GM18520 (cell line): ENCODE data around the gene FGB.

Experiments used
- ATAC-seq: cut with Tn5 transposase; IDR thresholded peaks from one replicate; pipeline ENCODE4 v1.9.1; 2021; ENCODE audit not compliant: unreplicated experiment

FGB gene

GRCh38 chr4:154562697-154563254 lies at the start of gene FGB:
FGB (plus strand) TSS chr4:154563011; CDS start chr4:154563019, 8 bp downstream.
- ATAC-seq, result no peak

DNA sequence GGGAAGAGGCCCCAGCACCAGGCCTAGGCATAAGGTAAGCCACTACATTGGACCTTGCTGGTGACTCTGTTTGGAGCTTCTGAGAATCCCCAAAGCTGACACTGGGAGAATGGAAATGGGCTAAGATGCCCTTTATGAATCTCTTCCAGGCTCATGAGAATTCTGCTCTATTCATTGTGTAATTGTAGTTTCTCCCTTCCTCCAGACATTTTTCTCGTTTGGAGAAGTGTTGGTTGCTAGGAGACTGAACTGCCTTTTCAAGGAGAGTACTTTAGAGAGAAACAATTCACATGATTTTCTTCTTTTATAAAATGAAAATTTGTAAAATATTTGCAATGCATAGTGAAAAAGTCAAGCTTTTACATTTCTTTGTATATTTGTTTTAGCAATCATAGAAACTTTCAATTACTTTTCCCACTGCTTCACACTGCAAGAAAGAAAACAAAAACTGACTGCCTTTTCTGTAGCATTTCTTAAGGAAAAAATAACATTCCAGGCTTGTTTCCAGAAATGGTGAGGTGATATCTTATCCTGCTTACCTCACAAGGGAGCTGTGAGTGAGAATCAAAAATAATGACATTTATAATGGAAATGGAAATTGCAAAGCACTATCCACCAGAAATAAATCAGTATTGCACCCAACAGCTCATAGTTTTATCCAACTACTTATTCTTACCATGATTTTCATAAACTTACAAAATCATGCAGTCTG lies 46.3 kb upstream of the FGB start:
- ATAC-seq, result no peak

DNA sequence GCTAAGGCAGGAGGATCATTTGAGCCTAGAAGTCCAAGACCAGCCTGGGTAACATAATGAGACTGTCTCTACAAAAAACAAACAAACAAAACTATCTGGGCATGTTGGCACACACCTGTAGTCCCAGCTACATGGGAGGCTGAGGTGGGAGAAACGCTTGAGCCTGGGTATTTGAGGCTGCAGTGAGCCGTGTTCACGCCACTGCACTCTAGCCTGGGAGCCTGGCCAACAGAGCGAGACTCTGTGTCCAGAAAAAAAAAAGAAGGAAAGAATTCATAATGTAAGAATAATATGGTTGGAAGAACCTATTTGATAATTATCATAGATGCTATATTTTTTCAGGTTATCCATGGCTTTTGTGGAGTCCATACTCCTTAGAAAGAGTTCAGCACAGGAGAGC lies 45.2 kb upstream of the FGB start:
- no peak for ATAC-seq

DNA sequence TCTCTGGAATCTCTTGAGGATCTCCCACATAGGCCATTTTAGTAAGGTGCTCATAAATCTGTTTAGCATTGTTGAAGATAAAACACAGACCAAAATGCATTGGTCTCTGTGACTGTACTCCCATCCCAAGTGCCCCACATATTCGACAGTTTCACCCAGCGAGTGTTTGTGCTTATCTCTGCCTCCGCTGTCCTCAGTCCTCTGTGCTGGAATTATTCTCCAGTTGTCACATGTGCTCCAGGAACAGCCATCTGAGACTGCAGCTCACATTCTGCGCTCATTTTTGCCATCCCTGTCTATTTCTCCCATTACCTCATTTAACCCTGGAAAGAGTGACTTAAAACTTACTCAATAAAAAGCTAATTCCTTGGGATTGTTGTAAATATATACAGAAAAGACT lies 43.6 kb upstream of the FGB start:
- ATAC-seq, result no peak

DNA sequence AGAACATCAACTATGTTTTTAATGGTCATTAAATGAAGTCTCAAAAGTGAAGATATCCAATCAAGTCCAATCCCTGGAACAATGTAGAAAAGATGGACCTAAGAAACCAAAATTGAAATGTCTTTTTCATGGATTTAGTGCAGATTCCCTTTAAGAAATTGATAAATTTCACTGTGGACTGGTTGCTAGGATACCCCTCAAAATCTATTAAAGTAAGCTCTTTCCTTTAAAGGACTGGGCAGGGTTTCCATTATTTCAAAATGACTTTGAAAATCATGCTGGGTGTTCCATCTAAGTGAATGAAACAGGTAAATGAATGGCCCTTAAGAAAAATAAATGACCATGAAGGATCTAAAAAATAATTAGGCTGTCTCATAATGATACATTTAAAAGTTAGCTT lies 41.2 kb upstream of the FGB start:
- no peak for ATAC-seq

GRCh38 chr4:154526151-154526550 lies 36.7 kb upstream of the FGB start:
- ATAC-seq, result no peak

- ATAC-seq, result no peak
Observed at GRCh38 chr4:154527308-154527707, 35.5 kb upstream of the FGB start.

GRCh38 chr4:154528869-154529268 lies 33.9 kb upstream of the FGB start:
- no peak for ATAC-seq

DNA sequence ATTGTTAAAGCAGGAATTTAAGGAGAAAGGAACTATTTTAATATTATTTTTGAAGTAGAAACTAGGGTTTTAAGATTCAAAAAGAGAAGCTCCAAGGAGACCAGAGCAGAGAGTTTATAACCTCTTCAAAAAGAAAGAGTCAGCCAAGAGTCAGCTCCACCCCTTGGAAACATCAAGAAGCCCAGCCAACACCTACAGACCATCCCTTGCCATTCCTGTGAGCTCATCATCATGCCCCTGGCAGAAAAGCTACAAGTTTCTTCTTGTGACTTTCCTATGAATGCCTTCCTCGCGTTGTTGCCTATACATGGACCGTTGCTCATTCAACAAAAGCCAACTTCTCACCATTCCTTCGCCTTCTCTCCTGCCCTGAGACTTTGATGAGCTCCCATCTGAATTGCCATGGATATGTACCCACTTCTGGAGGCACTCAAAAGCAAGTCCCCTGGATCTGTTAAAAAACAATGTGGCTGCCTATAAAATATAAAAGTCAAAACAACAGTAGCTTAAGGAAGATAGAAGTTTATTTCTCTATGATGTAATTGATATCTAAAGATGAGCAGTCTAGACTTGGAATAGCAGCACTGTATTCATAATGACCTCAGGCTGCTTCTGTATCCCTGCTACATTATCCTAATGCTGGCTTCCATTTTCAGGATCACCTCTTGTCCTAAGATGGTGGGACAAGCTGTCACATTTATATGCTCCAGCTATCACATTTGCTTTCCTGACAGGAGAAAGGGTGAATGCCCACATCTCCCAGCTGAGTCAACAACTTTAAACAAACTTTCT lies 32.9 kb upstream of the FGB start:
- no peak for ATAC-seq

DNA sequence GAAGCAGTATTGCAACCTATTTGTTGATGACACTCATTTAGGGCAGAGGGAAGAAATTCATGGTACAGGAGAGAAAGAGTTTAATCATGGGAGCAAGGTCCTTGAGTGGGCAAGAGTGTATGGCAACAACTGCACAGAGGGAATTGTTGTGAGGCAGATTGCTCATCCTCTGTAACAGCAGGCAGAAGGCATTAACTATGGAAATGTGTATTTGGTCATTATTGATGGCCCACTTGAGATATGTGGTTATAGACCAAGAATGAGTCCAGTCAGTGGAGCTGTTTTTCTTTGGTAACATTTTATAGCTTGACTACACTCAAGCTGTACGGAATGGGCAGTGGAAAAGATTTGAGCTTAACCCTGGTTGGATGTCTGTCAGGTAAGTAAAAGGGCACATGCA lies 28.5 kb upstream of the FGB start:
- no peak for ATAC-seq

DNA sequence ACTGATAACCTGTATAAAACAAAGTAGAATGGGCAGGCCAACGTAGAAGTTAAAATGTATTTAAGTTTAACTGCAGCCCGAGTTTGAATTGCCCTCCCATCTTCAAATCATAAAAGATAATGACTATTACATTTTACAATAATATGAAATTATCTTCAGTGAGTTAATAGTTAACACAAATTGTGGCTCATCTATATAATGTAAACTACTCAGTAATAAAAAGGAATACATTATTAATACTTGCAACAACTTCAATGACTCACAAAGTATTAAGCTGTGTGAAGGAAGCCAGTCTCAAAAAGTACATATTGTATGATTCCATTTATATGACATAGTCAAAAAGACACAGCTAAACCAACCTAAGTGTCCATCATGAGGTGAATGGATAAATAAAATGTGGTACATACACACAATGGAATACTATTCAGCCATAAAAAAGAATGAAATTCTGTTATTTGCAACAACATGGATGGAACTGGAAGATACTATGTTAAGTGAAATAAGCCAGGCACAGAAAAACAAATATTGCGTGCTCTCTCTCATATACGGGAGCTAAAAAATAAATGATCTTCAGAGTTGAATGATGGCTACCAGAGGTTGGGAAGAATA lies 20.4 kb upstream of the FGB start:
- ATAC-seq, result no peak

GRCh38 chr4:154545689-154546088 lies 17.1 kb upstream of the FGB start:
- ATAC-seq, result no peak

- peak; percentile 96 for ATAC-seq
Observed at GRCh38 chr4:154549894-154550790, 12.7 kb upstream of the FGB start, which contains the start of gene PLRG1. PLRG1 (minus strand) TSS chr4:154550400; CDS start chr4:154550308, 92 bp downstream.

DNA sequence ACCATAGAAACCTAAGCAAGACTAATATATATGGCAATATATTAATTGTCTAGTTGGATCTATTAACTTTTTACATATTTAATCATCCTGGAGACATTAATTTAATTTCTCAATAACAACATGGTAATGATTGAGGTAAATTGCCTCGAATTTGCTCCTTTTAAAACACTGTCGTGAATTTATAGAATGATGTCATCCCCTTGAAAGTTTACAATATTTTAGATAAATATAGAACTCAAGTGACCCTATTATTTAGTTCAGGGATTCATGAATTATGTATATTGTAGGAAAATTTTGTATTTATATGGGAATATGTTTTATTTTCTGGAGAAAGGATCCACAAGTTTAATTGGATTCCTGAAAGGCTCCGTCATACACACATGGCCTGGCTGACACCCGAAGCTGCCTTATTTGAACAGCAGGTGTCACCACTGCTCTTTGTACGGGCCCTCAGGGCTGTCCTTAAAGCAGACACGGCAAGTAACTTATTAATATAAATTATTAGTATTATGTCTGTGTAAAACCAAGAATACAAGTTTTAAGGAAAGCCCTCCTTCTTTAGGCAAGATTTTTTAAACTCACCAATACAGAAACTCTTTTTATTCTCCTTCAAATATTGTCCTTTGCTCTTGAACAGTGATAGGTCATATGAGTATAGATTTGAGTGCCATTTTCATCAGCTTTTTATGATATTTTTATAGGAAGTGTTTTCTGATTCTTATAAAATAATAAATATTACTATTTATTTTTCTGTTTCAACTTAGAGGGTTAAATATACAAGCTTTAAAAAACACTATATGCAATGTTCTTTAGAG lies 10.7 kb upstream of the FGB start:
- peak; percentile 41 for ATAC-seq

DNA sequence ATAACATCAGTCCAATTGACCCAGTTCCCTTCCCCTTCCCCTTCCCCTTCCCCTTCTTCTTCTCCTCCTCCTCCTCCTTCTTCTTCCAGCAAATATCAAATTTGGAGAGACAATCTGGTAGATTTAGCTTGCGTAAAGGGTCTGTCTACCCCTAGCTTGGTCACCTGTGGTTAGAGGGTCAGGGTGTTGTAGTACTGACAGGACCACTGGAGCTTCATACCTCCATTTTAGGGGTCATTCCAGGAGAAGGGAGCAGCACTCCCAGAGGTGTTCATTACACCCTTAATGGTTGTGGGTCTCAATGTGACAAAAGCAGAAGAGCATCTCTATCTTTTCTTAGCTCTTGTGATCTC lies 3.7 kb upstream of the FGB start:
- ATAC-seq, result no peak

GRCh38 chr4:154559494-154560418 lies 3.1 kb upstream of the FGB start:
- ATAC-seq, result peak; percentile 48

- ATAC-seq, result no peak
Observed at GRCh38 chr4:154560419-154560801, 2.4 kb upstream of the FGB start.

DNA sequence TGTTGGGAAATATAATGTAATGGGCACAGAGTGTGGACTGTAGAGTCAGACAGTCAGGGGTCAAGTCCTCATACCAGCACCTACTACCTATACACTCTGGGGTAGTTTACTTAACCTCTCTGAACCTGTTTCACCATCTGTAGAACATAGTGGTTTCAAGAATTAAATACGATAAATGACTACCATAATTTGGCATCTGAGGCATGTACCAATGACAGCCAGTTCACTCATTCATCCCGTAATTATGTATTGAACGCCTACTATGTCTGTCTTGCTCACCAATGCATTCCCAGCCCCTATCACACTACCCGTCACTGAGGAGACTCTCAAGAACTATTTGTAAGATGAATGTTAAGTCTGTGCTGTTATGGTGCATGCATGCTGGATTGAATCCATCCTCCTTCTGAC lies 2.0 kb upstream of the FGB start:
- ATAC-seq, result no peak

GRCh38 chr4:154564311-154564710 lies 1.5 kb downstream of the FGB start:
- ATAC-seq, result no peak
